GM19238 (cell line): ENCODE data around the gene FBXO3.
"Not testable (repeated sequence)": the region's sequence is repeated elsewhere in the genome, so short reads cannot be mapped to it uniquely, and the experiment has no call there.

Experiments used
- DNase-seq: peaks from one replicate; pipeline ENCODE4 v3.0.0; 2011; ENCODE audit warnings: low spot score; ENCODE audit not compliant: insufficient read length

FBXO3 gene

GRCh38 chr11:33729072-33729664, 45.2 kb downstream of the FBXO3 start:
- DNase-seq, result not testable (repeated sequence)

GRCh38 chr11:33727539-33727938, 46.8 kb downstream of the FBXO3 start:
- not testable (repeated sequence) for DNase-seq

- DNase-seq, result no peak
Observed at GRCh38 chr11:33725496-33725895, 48.8 kb downstream of the FBXO3 start.

GRCh38 chr11:33724644-33725035, 49.7 kb downstream of the FBXO3 start:
- DNase-seq, result no peak

- no peak for DNase-seq
Observed at GRCh38 chr11:33723238-33723881, 51.0 kb downstream of the FBXO3 start.

- no peak for DNase-seq
Observed at GRCh38 chr11:33722590-33723234, 51.6 kb downstream of the FBXO3 start.

GRCh38 chr11:33721984-33722383, 52.3 kb downstream of the FBXO3 start:
- no peak for DNase-seq

GRCh38 chr11:33721426-33721825, 52.9 kb downstream of the FBXO3 start:
- no peak for DNase-seq

GRCh38 chr11:33719587-33719986, 54.7 kb downstream of the FBXO3 start:
- DNase-seq, result no peak

GRCh38 chr11:33718440-33718839, 55.9 kb downstream of the FBXO3 start:
- DNase-seq, result no peak

GRCh38 chr11:33716243-33716642, 58.1 kb downstream of the FBXO3 start:
- DNase-seq, result no peak

GRCh38 chr11:33713856-33714398, 60.4 kb downstream of the FBXO3 start:
- DNase-seq, result no peak

GRCh38 chr11:33713151-33713855, 61.0 kb downstream of the FBXO3 start:
- DNase-seq, result no peak

GRCh38 chr11:33712436-33712835, 61.9 kb downstream of the FBXO3 start:
- no peak for DNase-seq

- no peak for DNase-seq
Observed at GRCh38 chr11:33709466-33709865, 64.9 kb downstream of the FBXO3 start.

GRCh38 chr11:33708985-33709384, 65.3 kb downstream of the FBXO3 start:
- DNase-seq, result no peak

GRCh38 chr11:33707831-33708230, 66.5 kb downstream of the FBXO3 start:
- DNase-seq, result not testable (repeated sequence)

- DNase-seq, result no peak
Observed at GRCh38 chr11:33706966-33707365, 67.4 kb downstream of the FBXO3 start.

GRCh38 chr11:33706546-33706945, 67.8 kb downstream of the FBXO3 start:
- no peak for DNase-seq

GRCh38 chr11:33704240-33705002, 69.9 kb downstream of the FBXO3 start:
- no peak for DNase-seq

GRCh38 chr11:33703788-33704187, 70.5 kb downstream of the FBXO3 start:
- DNase-seq, result no peak
